H1 (cell line): ENCODE measurements around the gene TRAPPC11.

Source experiments
- ATF2 ChIP-seq: IDR thresholded peaks from 2 replicates; pipeline ENCODE4 v1.6.1; 2012; ENCODE audit warnings: low read length, inconsistent platforms
- CTCF ChIP-seq, 3 experiments: IDR thresholded peaks; 1 replicate in 2 of 3; 2 replicates in 1 of 3; pipeline versions ENCODE4 v1.5.1 to v1.6.1; 2011; ENCODE audit warnings: low read length in 3 of 3, mild to moderate bottlenecking in 3 of 3, inconsistent platforms in 2 of 3, low read depth in 1 of 3, moderate library complexity in 1 of 3; ENCODE audit not compliant: insufficient read depth in 1 of 3; ENCODE audit errors: control extremely low read depth in 1 of 3
- EP300 ChIP-seq, 2 experiments: IDR thresholded peaks; 1 replicate in 1 of 2; 2 replicates in 1 of 2; pipeline ENCODE4 v1.6.1; 2011 to 2012; ENCODE audit warnings: low read depth in 2 of 2, low read length in 2 of 2, mild to moderate bottlenecking in 2 of 2, borderline replicate concordance in 1 of 2, inconsistent platforms in 1 of 2, moderate library complexity in 1 of 2
- MAFK ChIP-seq: IDR thresholded peaks from 2 replicates; pipeline ENCODE4 v1.6.1; 2012; ENCODE audit warnings: low read depth, mild to moderate bottlenecking, improper control_type of control experiment, low read length
- POLR2A ChIP-seq, 2 experiments: IDR thresholded peaks; 1 replicate in 1 of 2; 2 replicates in 1 of 2; pipeline ENCODE4 v1.6.1; 2011; ENCODE audit warnings: low read depth in 2 of 2, low read length in 2 of 2, mild to moderate bottlenecking in 2 of 2; ENCODE audit errors: control extremely low read depth in 1 of 2
- POLR2AphosphoS5 ChIP-seq: IDR thresholded peaks from 2 replicates; pipeline ENCODE4 v1.6.1; 2011; ENCODE audit warnings: low read depth, low read length
- RFX5 ChIP-seq: IDR thresholded peaks from 2 replicates; pipeline ENCODE4 v1.6.1; 2011; ENCODE audit warnings: low read depth, low read length, improper control_type of control experiment, borderline replicate concordance
- SIX5 ChIP-seq: IDR thresholded peaks from 2 replicates; pipeline ENCODE4 v1.6.1; 2011; ENCODE audit warnings: mild to moderate bottlenecking, low read depth, low read length
- TAF1 ChIP-seq: IDR thresholded peaks from 2 replicates; pipeline ENCODE4 v1.6.1; 2011; ENCODE audit warnings: mild to moderate bottlenecking, low read depth, low read length
- USF2 ChIP-seq: IDR thresholded peaks from 2 replicates; pipeline ENCODE4 v1.6.1; 2011; ENCODE audit warnings: low read length, improper control_type of control experiment
- YY1 ChIP-seq: IDR thresholded peaks from 2 replicates; pipeline ENCODE4 v1.6.1; 2011; ENCODE audit warnings: low read depth, mild to moderate bottlenecking, low read length

- no peak for TF ChIP-seq POLR2AphosphoS5
- TF ChIP-seq CTCF (IDR thresholded peaks at IDR 0.05; ENCODE audit: control extremely low read depth in 1 of 3, insufficient read depth in 1 of 3, low read depth in 1 of 3, low read length in 3 of 3): no peak
- TF ChIP-seq POLR2A (IDR thresholded peaks at IDR 0.05; ENCODE audit: control extremely low read depth in 1 of 2, low read depth in 2 of 2, low read length in 2 of 2): no peak
- no peak for TF ChIP-seq EP300 (IDR thresholded peaks at IDR 0.05; ENCODE audit: borderline replicate concordance in 1 of 2, low read depth in 2 of 2, low read length in 2 of 2)
- no peak for TF ChIP-seq YY1
- no peak for TF ChIP-seq SIX5
- TF ChIP-seq USF2: no peak
- TF ChIP-seq MAFK: no peak
- no peak for TF ChIP-seq RFX5
- no peak for TF ChIP-seq ATF2
- no peak for TF ChIP-seq TAF1
Observed at GRCh38 chr4:183688216-183688615, 29.1 kb downstream of the TRAPPC11 start.
